ENCODE results near the gene MRPS26.

DNA sequence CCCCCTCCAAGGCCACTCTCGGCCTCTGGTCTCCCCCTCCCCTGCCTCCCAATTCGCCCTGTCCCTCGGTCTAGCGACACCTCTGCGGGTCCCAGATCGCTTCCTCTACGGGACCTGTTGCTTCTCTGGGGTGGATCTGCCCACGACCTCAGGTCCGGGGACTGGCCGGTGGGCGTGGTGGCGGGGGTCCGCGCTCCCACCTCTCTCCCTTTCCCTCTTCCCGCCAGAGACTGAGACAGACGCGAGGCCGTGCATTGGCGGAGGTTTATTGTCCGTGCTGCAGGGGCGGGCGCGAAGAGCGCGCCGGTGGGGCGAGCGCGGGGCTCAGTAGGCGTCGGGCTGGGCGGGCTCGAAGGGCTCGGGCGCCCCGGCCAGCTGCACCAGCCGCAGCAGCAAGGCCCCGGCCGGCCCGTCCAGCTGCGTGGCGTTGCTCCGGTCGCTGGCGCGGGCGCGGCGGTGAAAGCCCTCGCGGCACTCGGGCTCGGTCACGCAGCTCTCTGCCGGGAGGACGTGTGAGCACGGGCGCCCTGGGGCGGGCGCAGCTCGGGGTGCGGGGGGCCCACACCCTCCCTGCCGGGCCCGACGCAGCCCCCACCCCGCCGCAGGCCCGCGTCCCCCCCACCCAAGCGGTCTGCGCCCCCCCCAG lies 36.6 kb downstream of the MRPS26 start:
- TF ChIP-seq ZFP30 (CRISPR knock-in tag; IDR thresholded peaks at IDR 0.05) = no peak
- TF ChIP-seq, protein P1, sequence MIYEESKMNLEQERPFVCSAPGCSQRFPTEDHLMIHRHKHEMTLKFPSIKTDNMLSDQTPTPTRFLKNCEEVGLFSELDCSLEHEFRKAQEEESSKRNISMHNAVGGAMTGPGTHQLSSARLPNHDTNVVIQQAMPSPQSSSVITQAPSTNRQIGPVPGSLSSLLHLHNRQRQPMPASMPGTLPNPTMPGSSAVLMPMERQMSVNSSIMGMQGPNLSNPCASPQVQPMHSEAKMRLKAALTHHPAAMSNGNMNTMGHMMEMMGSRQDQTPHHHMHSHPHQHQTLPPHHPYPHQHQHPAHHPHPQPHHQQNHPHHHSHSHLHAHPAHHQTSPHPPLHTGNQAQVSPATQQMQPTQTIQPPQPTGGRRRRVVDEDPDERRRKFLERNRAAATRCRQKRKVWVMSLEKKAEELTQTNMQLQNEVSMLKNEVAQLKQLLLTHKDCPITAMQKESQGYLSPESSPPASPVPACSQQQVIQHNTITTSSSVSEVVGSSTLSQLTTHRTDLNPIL (CRISPR knock-in tag; IDR thresholded peaks at IDR 0.05; ENCODE audit: low read depth) = no peak
- no peak for TF ChIP-seq ESRRG (CRISPR knock-in tag; IDR thresholded peaks at IDR 0.05)
